Progenitor cell of endocrine pancreas (in vitro differentiated cells): ENCODE measurements around the gene CREG1. TPM values are rescaled to one million over a fixed set of nuclear protein-coding genes. Genes with fewer than 3 reads are reported as not detected.
A peak's percentile ranks its signal among the peaks of the same experiment; 100 is the strongest.

Source experiments
- DNase-seq: peaks from one replicate; pipeline ENCODE4 v3.0.0; 2021; ENCODE audit warnings: low spot score; ENCODE audit not compliant: unreplicated experiment
- H3K27ac Mint-ChIP-seq: 2 replicates; pipeline ENCODE4 v1.8.0; 2021; ENCODE audit warnings: mild to moderate bottlenecking, moderate library complexity, mixed read lengths
- H3K27me3 Mint-ChIP-seq: 2 replicates; pipeline ENCODE4 v1.8.0; 2021; ENCODE audit warnings: mixed read lengths
- H3K36me3 Mint-ChIP-seq: 2 replicates; pipeline ENCODE4 v1.8.0; 2022; ENCODE audit warnings: mixed read lengths; ENCODE audit not compliant: insufficient read depth
- H3K4me1 Mint-ChIP-seq: 2 replicates; pipeline ENCODE4 v1.8.0; 2021; ENCODE audit warnings: low read depth, mixed read lengths
- H3K4me3 Mint-ChIP-seq: 2 replicates; pipeline ENCODE4 v1.8.0; 2021; ENCODE audit warnings: low read depth, mild to moderate bottlenecking, moderate library complexity, mixed read lengths
- H3K9me3 Mint-ChIP-seq: 2 replicates; pipeline ENCODE4 v1.8.0; 2021; ENCODE audit warnings: low read depth, mixed read lengths
- CTCF ChIP-seq: fragments of 200-600 bp; sonication (generic); IDR thresholded peaks from one replicate; pipeline ENCODE4 v1.5.0; 2021; ENCODE audit warnings: antibody characterized with exemption, mild to moderate bottlenecking; ENCODE audit not compliant: unreplicated experiment
- long read RNA-seq: library from polyadenylated mRNA; unstranded; transcript quantifications from one replicate; pipeline ENCODE4 v2.0.0, GENCODE V29; 2020
- total RNA-seq: library from RNA; stranded (reverse); gene quantifications from 2 replicates; pipeline ENCODE4 v1.2.1, GENCODE V29; 2021

CREG1 gene
- total RNA-seq, result 27.7 and 32.3 TPM in 2 replicates
- long read RNA-seq, transcript CREG1-201 (4 exons, 1,974 nt), result major isoform, 5 of 8 reads
- long read RNA-seq, partial matches to known transcripts, result 1 of 8 reads
- long read RNA-seq, other reads (novel, unspliced or antisense), result 2 of 8 reads

- no peaks in the 10 kb centered on the region for H3K27me3 Mint-ChIP-seq
- peak within 1 kb of the TSS; percentile 90 for H3K27ac Mint-ChIP-seq
- H3K36me3 Mint-ChIP-seq, result no peaks in the 10 kb centered on the region
- H3K4me1 Mint-ChIP-seq, result peaks cover 10% of the 10 kb centered on the region
- TF ChIP-seq CTCF, result peak; percentile 22
- no peaks in the 10 kb centered on the region for H3K9me3 Mint-ChIP-seq
- H3K4me3 Mint-ChIP-seq, result peak within 1 kb of the TSS; percentile 75
- peak; percentile 93 for DNase-seq
Measured at GRCh38 chr1:167553136-167554027, at the start of gene CREG1. TSS of gene CREG1 (minus strand) at chr1:167553762.

DNA sequence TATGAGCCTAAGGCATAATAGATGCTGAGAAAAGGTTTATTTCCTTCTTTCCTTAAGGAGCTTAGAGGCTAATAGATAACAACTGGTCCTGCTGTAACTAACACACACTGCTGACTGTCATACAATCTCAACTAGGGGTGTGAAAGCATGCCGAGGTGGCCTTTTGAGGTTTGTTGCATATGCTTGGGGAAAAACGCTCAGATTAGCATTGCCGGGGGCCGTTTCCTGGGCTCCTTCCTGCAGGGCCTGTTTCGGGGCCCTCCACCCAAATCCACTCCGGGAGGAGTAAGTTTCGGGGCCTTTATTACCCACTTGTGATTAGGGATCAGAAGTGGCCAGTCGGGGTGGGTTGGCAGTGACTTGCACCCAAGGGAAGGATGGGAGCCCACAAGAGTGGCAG, 49.3 kb upstream of the CREG1 start:
- Mint-ChIP-seq H3K27me3 (no peaks in the 10 kb centered on the region), H3K9me3 (peaks cover 9% of the 10 kb centered on the region), H3K4me3 (no peak overlapping the region), H3K4me1 (peaks cover 5% of the 10 kb centered on the region), H3K27ac (peak overlapping the region; percentile 64), H3K36me3 (no peaks in the 10 kb centered on the region)
- no peak for DNase-seq
- no peak for TF ChIP-seq CTCF

- Mint-ChIP-seq H3K27me3 (no peaks in the 10 kb centered on the region), H3K4me1 (peaks cover 5% of the 10 kb centered on the region), H3K9me3 (peaks cover 5% of the 10 kb centered on the region), H3K36me3 (no peaks in the 10 kb centered on the region), H3K27ac (no peak overlapping the region), H3K4me3 (no peak overlapping the region)
- DNase-seq, result no peak
- TF ChIP-seq CTCF, result no peak
Measured at GRCh38 chr1:167601442-167602383, 48.2 kb upstream of the CREG1 start.

DNA sequence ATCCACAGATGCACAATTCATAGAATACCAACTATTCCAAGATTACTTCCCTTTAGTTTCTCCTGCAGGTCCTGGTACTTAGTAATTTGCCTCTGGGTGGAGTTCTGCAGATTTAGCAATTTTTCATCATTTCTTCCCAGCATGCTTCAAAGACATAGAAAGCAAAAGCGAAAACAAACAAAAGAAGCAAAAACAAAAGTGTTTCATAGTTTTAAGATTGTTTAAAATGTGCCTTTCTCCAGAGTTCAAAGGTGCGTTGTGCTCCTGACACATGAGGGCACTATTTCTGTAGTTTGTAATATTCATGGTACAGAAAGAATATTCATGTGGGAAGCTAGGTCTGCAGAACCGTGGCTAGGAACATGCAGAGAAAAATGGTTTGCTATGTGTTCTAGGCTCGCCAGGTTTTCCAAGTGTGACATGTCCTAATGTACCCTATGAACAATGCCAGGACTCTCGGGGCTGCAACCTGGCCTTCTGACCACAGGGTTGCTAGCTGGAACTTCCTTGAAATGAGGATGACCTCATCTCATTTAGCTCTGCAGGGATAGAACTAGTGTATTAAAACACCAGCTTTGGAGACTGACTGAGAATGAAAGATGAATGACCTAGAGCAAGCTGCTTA, 46.5 kb upstream of the CREG1 start:
- H3K36me3 Mint-ChIP-seq, result no peaks in the 10 kb centered on the region
- DNase-seq, result no peak
- no peak overlapping the region for H3K4me3 Mint-ChIP-seq
- peaks cover 4% of the 10 kb centered on the region for H3K9me3 Mint-ChIP-seq
- TF ChIP-seq CTCF, result peak; percentile 21
- peaks cover 5% of the 10 kb centered on the region for H3K4me1 Mint-ChIP-seq
- no peaks in the 10 kb centered on the region for H3K27me3 Mint-ChIP-seq
- H3K27ac Mint-ChIP-seq, result no peak overlapping the region
